HEK293 (cell line): ENCODE data around the gene MTHFSD.

Experiments used
- CTCF ChIA-PET: fragments of 350-600 bp; formaldehyde crosslinking; extraction: SDS; loops from one replicate; lab custom pipeline; 2021; ENCODE audit warnings: antibody characterized with exemption; lab: Yijun Ruan, JAX
- POLR2A ChIA-PET: fragments of 300-600 bp; formaldehyde crosslinking; extraction: SDS; loops from one replicate; lab custom pipeline; 2020; ENCODE audit warnings: antibody characterized with exemption, inconsistent platforms; lab: Yijun Ruan, JAX
- H3K27ac ChIP-seq: fragments of 200-500 bp; sonication (Bioruptor generic); 2 replicates; pipeline ENCODE4 v1.5.1; 2014; ENCODE audit warnings: low read depth, low read length, control low read depth, inconsistent platforms; ENCODE audit errors: extremely low read depth
- H3K36me3 ChIP-seq, 2 experiments: fragments of 200-500 bp in 1 of 2; sonication (Bioruptor generic) in 1 of 2; 1 replicate in 1 of 2; 2 replicates in 1 of 2; pipeline ENCODE4 v1.5.1; 2014 to 2017; ENCODE audit warnings: inconsistent platforms in 2 of 2, low read length in 2 of 2; ENCODE audit not compliant: control insufficient read depth in 2 of 2, insufficient read depth in 1 of 2
- H3K4me1 ChIP-seq: fragments of 200-500 bp; sonication (Bioruptor generic); 2 replicates; pipeline ENCODE4 v1.5.1; 2014; ENCODE audit warnings: mild to moderate bottlenecking, low read length, inconsistent platforms; ENCODE audit not compliant: control insufficient read depth, insufficient read depth
- H3K4me3 ChIP-seq: 2 replicates; pipeline ENCODE4 v1.5.1; 2011; ENCODE audit warnings: low read depth, mild to moderate bottlenecking, control low read depth, low read length, moderate library complexity
- H3K9me3 ChIP-seq: fragments of 200-500 bp; sonication (Bioruptor generic); 2 replicates; pipeline ENCODE4 v1.5.1; 2014; ENCODE audit warnings: low read depth, low read length, inconsistent platforms; ENCODE audit not compliant: control insufficient read depth, insufficient read depth
- CTCF ChIP-seq: fragments of 450-650 bp; formaldehyde crosslinking; IDR thresholded peaks from 2 replicates; pipeline ENCODE4 v1.5.1; 2016; ENCODE audit warnings: missing biosample characterization, missing genetic modification characterization
- GLIS2 ChIP-seq: fragments of 450-650 bp; formaldehyde crosslinking; IDR thresholded peaks from 2 replicates; pipeline ENCODE4 v1.5.1; 2016; ENCODE audit warnings: missing biosample characterization, missing genetic modification characterization
- PATZ1 ChIP-seq: fragments of 450-650 bp; formaldehyde crosslinking; IDR thresholded peaks from 2 replicates; pipeline ENCODE4 v1.5.1; 2016; ENCODE audit warnings: missing biosample characterization, missing genetic modification characterization
- SALL2 ChIP-seq: fragments of 450-650 bp; formaldehyde crosslinking; IDR thresholded peaks from 2 replicates; pipeline ENCODE4 v1.5.0; 2017; ENCODE audit warnings: missing biosample characterization, mild to moderate bottlenecking, missing genetic modification characterization, borderline replicate concordance
- YY2 ChIP-seq: fragments of 450-650 bp; formaldehyde crosslinking; IDR thresholded peaks from 2 replicates; pipeline ENCODE4 v1.5.1; 2016; ENCODE audit warnings: missing biosample characterization, missing genetic modification characterization
- ZBTB20 ChIP-seq: fragments of 450-650 bp; formaldehyde crosslinking; IDR thresholded peaks from 2 replicates; pipeline ENCODE4 v1.5.1; 2016; ENCODE audit warnings: missing biosample characterization, missing genetic modification characterization
- ZBTB26 ChIP-seq: fragments of 450-650 bp; formaldehyde crosslinking; optimal IDR thresholded peaks from 2 replicates; pipeline ENCODE3; 2016; ENCODE audit warnings: missing biosample characterization, mild to moderate bottlenecking, missing genetic modification characterization
- ZBTB8A ChIP-seq: fragments of 450-650 bp; formaldehyde crosslinking; IDR thresholded peaks from 2 replicates; pipeline ENCODE4 v1.5.1; 2016; ENCODE audit warnings: missing biosample characterization, missing genetic modification characterization
- ZFHX2 ChIP-seq: fragments of 450-650 bp; formaldehyde crosslinking; conservative IDR thresholded peaks from 2 replicates; pipeline ENCODE4 v1.5.1; 2016; ENCODE audit warnings: missing biosample characterization, missing genetic modification characterization
- ZNF335 ChIP-seq: fragments of 450-650 bp; formaldehyde crosslinking; conservative IDR thresholded peaks from 2 replicates; pipeline ENCODE4 v1.5.1; 2016; ENCODE audit warnings: missing biosample characterization, missing genetic modification characterization
- ZNF398 ChIP-seq: fragments of 450-650 bp; formaldehyde crosslinking; IDR thresholded peaks from 2 replicates; pipeline ENCODE4 v1.5.1; 2017; ENCODE audit warnings: missing biosample characterization, missing genetic modification characterization
- ZNF449 ChIP-seq: fragments of 450-650 bp; formaldehyde crosslinking; IDR thresholded peaks from 2 replicates; pipeline ENCODE4 v1.5.1; 2017; ENCODE audit warnings: missing biosample characterization, mild to moderate bottlenecking, missing genetic modification characterization, moderate library complexity
- ZNF561 ChIP-seq: fragments of 450-650 bp; IDR thresholded peaks from 2 replicates; pipeline ENCODE4 v1.5.1; 2018; ENCODE audit warnings: missing biosample characterization, missing genetic modification characterization, borderline replicate concordance
- ZNF600 ChIP-seq: fragments of 450-650 bp; formaldehyde crosslinking; IDR thresholded peaks from 2 replicates; pipeline ENCODE4 v1.5.1; 2016; ENCODE audit warnings: missing biosample characterization, missing genetic modification characterization
- ZNF629 ChIP-seq: fragments of 450-650 bp; formaldehyde crosslinking; IDR thresholded peaks from 2 replicates; pipeline ENCODE4 v1.5.1; 2017; ENCODE audit warnings: missing biosample characterization, missing genetic modification characterization
- ZNF777 ChIP-seq: fragments of 450-650 bp; formaldehyde crosslinking; IDR thresholded peaks from 2 replicates; pipeline ENCODE4 v1.5.1; 2017; ENCODE audit warnings: missing biosample characterization, missing genetic modification characterization, borderline replicate concordance
- TF ChIP-seq, protein P1 (sequence below): fragments of 450-650 bp; formaldehyde crosslinking; IDR thresholded peaks from 2 replicates; pipeline ENCODE4 v1.5.1; 2016; ENCODE audit warnings: missing biosample characterization, missing genetic modification characterization
- TF ChIP-seq, protein P2 (sequence below): fragments of 450-650 bp; formaldehyde crosslinking; IDR thresholded peaks from 2 replicates; pipeline ENCODE4 v1.5.1; 2016; ENCODE audit warnings: missing biosample characterization, missing genetic modification characterization
- TF ChIP-seq, protein P3 (sequence below): fragments of 450-650 bp; formaldehyde crosslinking; IDR thresholded peaks from 2 replicates; pipeline ENCODE4 v1.5.1; 2016; ENCODE audit warnings: missing biosample characterization, missing genetic modification characterization

Gene MTHFSD

GRCh38 chr16:86566966-86567700 lies 12.1 kb upstream of the MTHFSD start:
- no peaks in the 10 kb centered on the region for H3K9me3 ChIP-seq
- peak overlapping the region; percentile 60 for H3K4me3 ChIP-seq
- ChIA-PET CTCF (interaction anchor here (0.7 to 8.8 kb wide), 2 partner anchors 302 to 494 kb away, joined by 3 to 127 read pairs; no protein-coding TSS in a partner anchor), POLR2A (interaction anchor here (1.0 kb wide), 1 partner anchor 496 kb away, joined by 3 read pairs; no protein-coding TSS in a partner anchor)
- peak overlapping the region; percentile 24; the same call in 1 of the 2 replicates for H3K27ac ChIP-seq
- no peaks in the 10 kb centered on the region for H3K4me1 ChIP-seq
- no peaks in the 10 kb centered on the region for H3K36me3 ChIP-seq
- 0 out of 2 replicates have a peak, but pooled peaks have one; percentile 28 for TF ChIP-seq ZNF561
- TF ChIP-seq ZFHX2 (tag by site-specific recombination): 0 out of 2 replicates have a peak, but pooled peaks have one; percentile 19
- TF ChIP-seq ZBTB20 (tag by site-specific recombination): peak; percentile 70; the same call in 1 of the 2 replicates
- no peak for TF ChIP-seq SALL2 (tag by site-specific recombination)
- TF ChIP-seq, protein P1, sequence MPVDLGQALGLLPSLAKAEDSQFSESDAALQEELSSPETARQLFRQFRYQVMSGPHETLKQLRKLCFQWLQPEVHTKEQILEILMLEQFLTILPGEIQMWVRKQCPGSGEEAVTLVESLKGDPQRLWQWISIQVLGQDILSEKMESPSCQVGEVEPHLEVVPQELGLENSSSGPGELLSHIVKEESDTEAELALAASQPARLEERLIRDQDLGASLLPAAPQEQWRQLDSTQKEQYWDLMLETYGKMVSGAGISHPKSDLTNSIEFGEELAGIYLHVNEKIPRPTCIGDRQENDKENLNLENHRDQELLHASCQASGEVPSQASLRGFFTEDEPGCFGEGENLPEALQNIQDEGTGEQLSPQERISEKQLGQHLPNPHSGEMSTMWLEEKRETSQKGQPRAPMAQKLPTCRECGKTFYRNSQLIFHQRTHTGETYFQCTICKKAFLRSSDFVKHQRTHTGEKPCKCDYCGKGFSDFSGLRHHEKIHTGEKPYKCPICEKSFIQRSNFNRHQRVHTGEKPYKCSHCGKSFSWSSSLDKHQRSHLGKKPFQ (tag by site-specific recombination): no peak
- peak; percentile 77 for TF ChIP-seq ZNF600
- TF ChIP-seq GLIS2 (tag by site-specific recombination): peak; percentile 55; the same call in 1 of the 2 replicates
- peak; percentile 26; the same call in 1 of the 2 replicates for TF ChIP-seq ZNF629
- TF ChIP-seq ZBTB26 (tag by site-specific recombination): peak; percentile 82
- TF ChIP-seq ZBTB8A (tag by site-specific recombination): peak; percentile 79
- TF ChIP-seq PATZ1: peak; percentile 50; the same call in 1 of the 2 replicates
- TF ChIP-seq CTCF (tag by site-specific recombination): peak; percentile 67; the same call in 1 of the 2 replicates
- peak; percentile 69; the same call in 1 of the 2 replicates for TF ChIP-seq ZNF449 (tag by site-specific recombination)
- peak; percentile 95 for TF ChIP-seq ZNF335 (tag by site-specific recombination)
- TF ChIP-seq, protein P2, sequence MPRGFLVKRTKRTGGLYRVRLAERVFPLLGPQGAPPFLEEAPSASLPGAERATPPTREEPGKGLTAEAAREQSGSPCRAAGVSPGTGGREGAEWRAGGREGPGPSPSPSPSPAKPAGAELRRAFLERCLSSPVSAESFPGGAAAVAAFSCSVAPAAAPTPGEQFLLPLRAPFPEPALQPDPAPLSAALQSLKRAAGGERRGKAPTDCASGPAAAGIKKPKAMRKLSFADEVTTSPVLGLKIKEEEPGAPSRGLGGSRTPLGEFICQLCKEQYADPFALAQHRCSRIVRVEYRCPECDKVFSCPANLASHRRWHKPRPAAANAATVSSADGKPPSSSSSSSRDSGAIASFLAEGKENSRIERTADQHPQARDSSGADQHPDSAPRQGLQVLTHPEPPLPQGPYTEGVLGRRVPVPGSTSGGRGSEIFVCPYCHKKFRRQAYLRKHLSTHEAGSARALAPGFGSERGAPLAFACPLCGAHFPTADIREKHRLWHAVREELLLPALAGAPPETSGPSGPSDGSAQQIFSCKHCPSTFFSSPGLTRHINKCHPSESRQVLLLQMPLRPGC (tag by site-specific recombination): no peak
- TF ChIP-seq, protein P3, sequence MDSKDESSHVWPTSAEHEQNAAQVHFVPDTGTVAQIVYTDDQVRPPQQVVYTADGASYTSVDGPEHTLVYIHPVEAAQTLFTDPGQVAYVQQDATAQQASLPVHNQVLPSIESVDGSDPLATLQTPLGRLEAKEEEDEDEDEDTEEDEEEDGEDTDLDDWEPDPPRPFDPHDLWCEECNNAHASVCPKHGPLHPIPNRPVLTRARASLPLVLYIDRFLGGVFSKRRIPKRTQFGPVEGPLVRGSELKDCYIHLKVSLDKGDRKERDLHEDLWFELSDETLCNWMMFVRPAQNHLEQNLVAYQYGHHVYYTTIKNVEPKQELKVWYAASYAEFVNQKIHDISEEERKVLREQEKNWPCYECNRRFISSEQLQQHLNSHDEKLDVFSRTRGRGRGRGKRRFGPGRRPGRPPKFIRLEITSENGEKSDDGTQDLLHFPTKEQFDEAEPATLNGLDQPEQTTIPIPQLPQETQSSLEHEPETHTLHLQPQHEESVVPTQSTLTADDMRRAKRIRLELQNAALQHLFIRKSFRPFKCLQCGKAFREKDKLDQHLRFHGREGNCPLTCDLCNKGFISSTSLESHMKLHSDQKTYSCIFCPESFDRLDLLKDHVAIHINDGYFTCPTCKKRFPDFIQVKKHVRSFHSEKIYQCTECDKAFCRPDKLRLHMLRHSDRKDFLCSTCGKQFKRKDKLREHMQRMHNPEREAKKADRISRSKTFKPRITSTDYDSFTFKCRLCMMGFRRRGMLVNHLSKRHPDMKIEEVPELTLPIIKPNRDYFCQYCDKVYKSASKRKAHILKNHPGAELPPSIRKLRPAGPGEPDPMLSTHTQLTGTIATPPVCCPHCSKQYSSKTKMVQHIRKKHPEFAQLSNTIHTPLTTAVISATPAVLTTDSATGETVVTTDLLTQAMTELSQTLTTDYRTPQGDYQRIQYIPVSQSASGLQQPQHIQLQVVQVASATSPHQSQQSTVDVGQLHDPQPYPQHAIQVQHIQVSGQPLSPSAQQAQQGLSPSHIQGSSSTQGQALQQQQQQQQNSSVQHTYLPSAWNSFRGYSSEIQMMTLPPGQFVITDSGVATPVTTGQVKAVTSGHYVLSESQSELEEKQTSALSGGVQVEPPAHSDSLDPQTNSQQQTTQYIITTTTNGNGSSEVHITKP (tag by site-specific recombination): 0 out of 2 replicates have a peak, but pooled peaks have one; percentile 15
- 0 out of 2 replicates have a peak, but pooled peaks have one; percentile 67 for TF ChIP-seq ZNF777 (tag by site-specific recombination)
- TF ChIP-seq YY2 (tag by site-specific recombination): no peak
- TF ChIP-seq ZNF398 (tag by site-specific recombination): peak; percentile 86
